CD4-positive, alpha-beta T cell (primary cell): ENCODE results near the gene TBX4. TPM values are rescaled to one million over a fixed set of nuclear protein-coding genes. Genes with fewer than 3 reads are reported as not detected.

Experiments used
- ATAC-seq: fragments of 200-7000 bp; cut with Tn5 transposase; one replicate; pipeline ENCODE4 v1.10.0; 2022; ENCODE audit warnings: mild to moderate bottlenecking; ENCODE audit not compliant: poor library complexity
- CTCF ChIA-PET: fragments of 350-600 bp; sonication (Branson Sonifier 250); formaldehyde crosslinking; loops from one replicate; lab custom pipeline; 2021; ENCODE audit warnings: antibody characterized with exemption, inconsistent platforms; lab: Charles Lee
- POLR2A ChIA-PET: fragments of 350-600 bp; sonication (Branson Sonifier 250); formaldehyde crosslinking; loops from one replicate; lab custom pipeline; 2021; ENCODE audit warnings: antibody characterized with exemption, inconsistent platforms; lab: Charles Lee
- DNase-seq, 14 experiments: peaks; one replicate each; pipeline ENCODE4 v3.0.0-alpha.2; 2013 to 2020; ENCODE audit warnings: mixed read lengths in 2 of 14
- H3K27ac ChIP-seq, 2 donors: one replicate each; pipeline versions ENCODE4 v1.5.1 to v1.7.0; 2013; ENCODE audit warnings: low read length in 2 of 2, low read depth in 1 of 2, mild to moderate bottlenecking in 1 of 2
- H3K27me3 ChIP-seq, 2 experiments: 1 replicate in 1 of 2; 2 replicates in 1 of 2; pipeline versions ENCODE4 v1.6.1 to v1.7.0; 2013; ENCODE audit warnings: low read length in 2 of 2, control low read depth in 1 of 2, mild to moderate bottlenecking in 1 of 2, moderate library complexity in 1 of 2; ENCODE audit not compliant: insufficient read depth in 2 of 2, control insufficient read depth in 1 of 2
- H3K36me3 ChIP-seq: one replicate; pipeline ENCODE4 v1.6.1; 2013; ENCODE audit warnings: low read length, control low read depth; ENCODE audit not compliant: insufficient read depth
- H3K4me1 ChIP-seq: one replicate; pipeline ENCODE4 v1.6.1; 2013; ENCODE audit warnings: low read length, control low read depth; ENCODE audit not compliant: insufficient read depth
- H3K4me3 ChIP-seq: one replicate; pipeline ENCODE4 v1.5.1; 2013; ENCODE audit warnings: mild to moderate bottlenecking, low read length, moderate library complexity
- H3K9me3 ChIP-seq, 2 experiments: 1 replicate in 1 of 2; 2 replicates in 1 of 2; pipeline versions ENCODE4 v1.6.1 to v1.7.0; 2013; ENCODE audit warnings: low read length in 2 of 2, mild to moderate bottlenecking in 2 of 2, control low read depth in 1 of 2, moderate library complexity in 1 of 2; ENCODE audit not compliant: control insufficient read depth in 1 of 2, insufficient read depth in 1 of 2
- H3K27ac Mint-ChIP-seq: one replicate; pipeline ENCODE4 v1.8.0; 2020; ENCODE audit warnings: mixed read lengths
- H3K27me3 Mint-ChIP-seq: one replicate; pipeline ENCODE4 v1.8.0; 2021; ENCODE audit warnings: mixed read lengths
- H3K36me3 Mint-ChIP-seq: one replicate; pipeline ENCODE4 v1.8.0; 2021; ENCODE audit warnings: low read depth, mixed read lengths
- H3K4me1 Mint-ChIP-seq: one replicate; pipeline ENCODE4 v1.8.0; 2021; ENCODE audit warnings: low read depth, mixed read lengths
- H3K4me3 Mint-ChIP-seq: one replicate; pipeline ENCODE4 v1.8.0; 2020; ENCODE audit warnings: mild to moderate bottlenecking, mixed read lengths
- H3K9me3 Mint-ChIP-seq: one replicate; pipeline ENCODE4 v1.8.0; 2020; ENCODE audit warnings: mixed read lengths
- CTCF ChIP-seq: fragments of 200-600 bp; IDR thresholded peaks from one replicate; pipeline ENCODE4 v1.8.0; 2022; ENCODE audit warnings: antibody characterized with exemption, mild to moderate bottlenecking
- intact Hi-C, 2 experiments: fragments of 100-400 bp; cut with DNase I in 1 of 2; cut with micrococcal nuclease in 1 of 2; formaldehyde crosslinking; loops; one replicate each; pipeline versions ENCODE4 v1.15.1 to v1.9.0; 2023 to 2025; cut with DNase I, micrococcal nuclease
- total RNA-seq, 174 experiments: library from RNA in 2 of 174; stranded (reverse) in 2 of 174; gene quantifications; one replicate each; pipeline ENCODE4 v1.2.3 and lab custom pipeline; 2021 to 2026

TBX4 gene
- total RNA-seq, 2 experiments from 2014 or later = not detected

- no peaks in the 10 kb centered on the region for H3K36me3 Mint-ChIP-seq
- H3K27ac Mint-ChIP-seq = no peak overlapping the region
- ATAC-seq (peak; percentile 3), DNase-seq (no peak)
- peaks cover 0 to 35% of the 10 kb centered on the region in 2 experiments for H3K9me3 ChIP-seq
- ChIA-PET CTCF (interaction anchor here (1.3 to 1.8 kb wide), 5 partner anchors 10 to 653 kb away, joined by 3 to 11 read pairs (median 5); partner anchors contain the start of gene BRIP1), POLR2A (interaction anchor here (1.0 to 1.6 kb wide), 2 partner anchors 10 to 653 kb away, joined by 4 read pairs; no protein-coding TSS in a partner anchor)
- H3K4me1 ChIP-seq = peaks cover 62% of the 10 kb centered on the region
- intact Hi-C loops = loop anchor here (1.0 to 10.0 kb wide), 8 partner anchors 138 to 691 kb away; partner anchors contain the start of genes INTS2 (in 1 of the 2) and MED13 (in 1 of the 2)
- H3K36me3 ChIP-seq = no peaks in the 10 kb centered on the region
- peak overlapping the region; percentile 80 for H3K4me3 Mint-ChIP-seq
- no peak for TF ChIP-seq CTCF
- no peaks in the 10 kb centered on the region for H3K9me3 Mint-ChIP-seq
- peaks cover 28 to 33% of the 10 kb centered on the region in 2 experiments for H3K27me3 ChIP-seq
- peak overlapping the region; percentile 66 for H3K4me3 ChIP-seq
- peaks cover 47% of the 10 kb centered on the region for H3K27me3 Mint-ChIP-seq
- H3K4me1 Mint-ChIP-seq = peaks cover 20% of the 10 kb centered on the region
- H3K27ac ChIP-seq = no peak overlapping the region
Measured at GRCh38 chr17:61412860-61413660, 39.2 kb upstream of the TBX4 start.

DNA sequence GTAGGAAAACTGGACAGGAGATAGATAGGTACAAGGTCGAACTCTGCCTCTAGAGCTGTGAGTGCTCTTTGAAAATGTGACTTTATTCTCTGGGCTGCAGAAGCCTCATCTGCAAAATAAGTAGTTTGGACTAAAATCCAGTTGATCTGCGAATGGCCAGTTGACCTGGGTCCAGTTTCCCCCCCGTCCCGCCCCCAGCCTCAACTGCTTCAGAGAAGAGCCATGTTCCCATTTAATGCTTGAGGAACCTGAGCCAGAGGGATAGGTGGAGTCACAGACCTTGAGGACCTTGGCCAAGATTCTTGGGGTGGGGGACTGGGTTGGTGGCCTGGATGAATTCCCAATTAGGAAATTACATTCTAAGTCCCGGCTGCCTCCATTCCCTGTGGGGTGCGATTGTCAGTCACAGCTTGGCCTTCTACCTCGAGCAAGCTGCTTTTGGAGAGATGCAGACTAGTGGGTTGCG lies 38.5 kb upstream of the TBX4 start:
- no peaks in the 10 kb centered on the region for H3K9me3 Mint-ChIP-seq
- Histone ChIP-seq H3K4me3 (no peak overlapping the region), H3K4me1 (peaks cover 56% of the 10 kb centered on the region), H3K9me3 (peaks cover 0 to 28% of the 10 kb centered on the region in 2 experiments), H3K27me3 (peaks cover 26 to 27% of the 10 kb centered on the region in 2 experiments), H3K27ac (no peak overlapping the region), H3K36me3 (no peaks in the 10 kb centered on the region)
- H3K4me1 Mint-ChIP-seq = peaks cover 17% of the 10 kb centered on the region
- H3K27ac Mint-ChIP-seq = no peak overlapping the region
- CTCF ChIA-PET = interaction anchor here (1.8 kb wide), 1 partner anchor 652 kb away, joined by 3 read pairs; no protein-coding TSS in a partner anchor
- DNase-seq (peak in 1 of 14 experiments; percentile 6), ATAC-seq (no peak)
- no peaks in the 10 kb centered on the region for H3K36me3 Mint-ChIP-seq
- peaks cover 44% of the 10 kb centered on the region for H3K27me3 Mint-ChIP-seq
- no peak for TF ChIP-seq CTCF
- POLR2A ChIA-PET = no interaction called here
- peak overlapping the region; percentile 80 for H3K4me3 Mint-ChIP-seq
- intact Hi-C loops = loop anchor here (2.0 to 10.0 kb wide), 7 partner anchors 137 to 691 kb away; partner anchors contain the start of genes INTS2 (in 1 of the 2) and MED13 (in 1 of the 2)

DNA sequence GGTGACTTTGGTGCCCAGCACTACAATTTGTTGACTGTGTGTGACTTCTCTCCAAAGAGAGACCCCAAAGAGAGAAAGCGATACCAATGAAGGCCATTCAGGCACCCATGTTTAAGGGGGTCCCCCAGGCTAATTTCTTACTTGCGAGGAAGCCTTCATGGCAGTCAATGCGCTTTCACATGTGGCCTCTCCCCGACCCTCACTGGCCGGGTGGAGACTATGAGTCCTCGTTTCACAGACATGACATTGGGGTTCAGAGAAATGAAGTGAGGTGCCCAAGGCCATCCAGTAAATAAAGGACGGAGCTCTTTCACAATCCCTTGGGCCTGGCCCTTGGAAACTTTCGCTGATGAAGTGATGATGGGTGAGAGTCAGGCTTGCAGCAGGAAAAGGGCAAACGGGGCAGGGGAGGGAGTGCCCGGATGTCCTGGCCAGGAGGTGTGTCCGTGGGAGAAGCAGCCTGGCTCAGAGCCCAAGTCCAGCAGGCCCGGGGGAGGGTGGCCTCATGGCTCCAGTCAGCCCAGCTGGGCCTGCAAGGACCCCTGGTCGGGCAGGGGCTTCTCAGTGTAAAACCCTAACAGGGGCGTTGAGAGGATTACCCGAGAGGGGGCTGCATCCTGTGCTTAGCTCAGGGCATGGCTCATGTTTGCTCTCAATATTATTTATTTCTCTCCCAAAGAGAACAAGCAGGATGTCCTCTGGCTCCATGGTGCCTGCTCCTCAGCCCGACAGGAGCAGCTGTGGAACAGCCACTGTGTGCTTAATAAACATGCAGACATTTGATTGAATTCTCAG lies 37.9 kb upstream of the TBX4 start:
- H3K4me1 Mint-ChIP-seq = peaks cover 13% of the 10 kb centered on the region
- Histone ChIP-seq H3K9me3 (peaks cover 0 to 25% of the 10 kb centered on the region in 2 experiments), H3K27me3 (peaks cover 24 to 27% of the 10 kb centered on the region in 2 experiments), H3K4me1 (peaks cover 49% of the 10 kb centered on the region), H3K27ac (no peak overlapping the region), H3K36me3 (no peaks in the 10 kb centered on the region), H3K4me3 (no peak overlapping the region)
- ChIA-PET CTCF (no interaction called here), POLR2A (no interaction called here)
- DNase-seq (peak in 1 of 14 experiments; percentile 14), ATAC-seq (no peak)
- peaks cover 44% of the 10 kb centered on the region for H3K27me3 Mint-ChIP-seq
- H3K9me3 Mint-ChIP-seq = no peaks in the 10 kb centered on the region
- no peak for TF ChIP-seq CTCF
- H3K27ac Mint-ChIP-seq = no peak overlapping the region
- intact Hi-C loops = loop anchor here (5.0 to 10.0 kb wide), 4 partner anchors 423 to 692 kb away; partner anchors contain the start of genes INTS2 (in 1 of the 2) and MED13 (in 1 of the 2)
- no peaks in the 10 kb centered on the region for H3K36me3 Mint-ChIP-seq
- H3K4me3 Mint-ChIP-seq = no peak overlapping the region
